Cardiac muscle cell (in vitro differentiated cells and primary cell): Measurements from ENCODE around the gene MAPK13. TPM values are rescaled to one million over a fixed set of nuclear protein-coding genes. Genes with fewer than 3 reads are reported as not detected.

Source experiments
- DNase-seq, 2 donors: peaks; one replicate each; pipeline versions ENCODE4 v3.0.0 to v3.0.0-alpha.2; 2010 to 2017; ENCODE audit warnings: low read depth in 1 of 2, low spot score in 1 of 2
- H3K27ac ChIP-seq: fragments of 200-600 bp; sonication (generic); 2 replicates; pipeline ENCODE4 v1.5.1; 2016
- H3K27me3 ChIP-seq: fragments of 200-600 bp; sonication (generic); 2 replicates; pipeline ENCODE4 v1.6.0; 2016; ENCODE audit warnings: control low read depth
- H3K36me3 ChIP-seq: fragments of 200-600 bp; sonication (generic); 2 replicates; pipeline ENCODE4 v1.5.1; 2016; ENCODE audit warnings: control low read depth
- H3K4me1 ChIP-seq: fragments of 200-600 bp; sonication (generic); 2 replicates; pipeline ENCODE4 v1.8.1; 2017; ENCODE audit warnings: low read depth, mild to moderate bottlenecking, mixed run types
- H3K4me3 ChIP-seq: fragments of 200-600 bp; sonication (generic); 2 replicates; pipeline ENCODE4 v1.5.1; 2016; ENCODE audit warnings: mild to moderate bottlenecking
- H3K9me3 ChIP-seq: fragments of 200-600 bp; sonication (generic); 2 replicates; pipeline ENCODE4 v1.5.1; 2017; ENCODE audit warnings: low read depth, mild to moderate bottlenecking, control low read depth
- polyA plus RNA-seq: library from polyadenylated mRNA; unstranded; fragments of >200 nt; fragmentation: Nextera tagmentation; extraction: Ambion mirVana; gene quantifications from 2 replicates; pipeline ENCODE4 v1.2.1, GENCODE V29; 2016
- total RNA-seq: library from RNA; depleted of rRNA; stranded (reverse); fragments of >200 nt; gene quantifications from 2 replicates; pipeline ENCODE4 v1.2.3, GENCODE V29; 2016
- TF ChIP-seq, protein P1 (sequence below): IDR thresholded peaks from 2 replicates; pipeline ENCODE4 v1.5.1; 2012; ENCODE audit warnings: low read depth, mild to moderate bottlenecking, low read length

Gene MAPK13
- total and polyA plus RNA-seq, 2 experiments from 2014 or later: 1.1 to 2.3 TPM

DNA sequence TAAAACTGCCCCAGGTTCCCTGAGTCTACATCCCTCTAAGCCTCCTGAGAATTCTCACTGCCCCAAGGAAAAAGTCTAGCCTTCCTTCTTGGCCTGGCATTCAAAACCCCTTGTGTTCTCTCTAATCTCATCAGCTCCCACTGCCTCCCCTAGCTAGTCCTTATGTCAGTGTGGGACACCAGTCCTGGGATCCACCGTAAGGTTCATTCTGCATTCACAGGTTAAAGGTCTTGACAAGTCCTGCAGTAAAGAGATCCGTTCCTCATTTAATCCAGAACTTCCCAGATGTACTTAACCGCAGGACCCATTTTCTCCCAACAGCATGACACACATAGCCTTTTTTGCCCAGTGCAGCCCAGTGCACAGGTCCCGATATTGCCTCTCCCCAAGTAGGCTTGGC lies 11.6 kb downstream of the MAPK13 start:
- Histone ChIP-seq H3K27me3 (no peaks in the 10 kb centered on the region), H3K4me3 (no peak overlapping the region), H3K27ac (no peak overlapping the region), H3K9me3 (no peaks in the 10 kb centered on the region), H3K4me1 (peaks cover 10% of the 10 kb centered on the region), H3K36me3 (no peaks in the 10 kb centered on the region)
- TF ChIP-seq, protein P1, sequence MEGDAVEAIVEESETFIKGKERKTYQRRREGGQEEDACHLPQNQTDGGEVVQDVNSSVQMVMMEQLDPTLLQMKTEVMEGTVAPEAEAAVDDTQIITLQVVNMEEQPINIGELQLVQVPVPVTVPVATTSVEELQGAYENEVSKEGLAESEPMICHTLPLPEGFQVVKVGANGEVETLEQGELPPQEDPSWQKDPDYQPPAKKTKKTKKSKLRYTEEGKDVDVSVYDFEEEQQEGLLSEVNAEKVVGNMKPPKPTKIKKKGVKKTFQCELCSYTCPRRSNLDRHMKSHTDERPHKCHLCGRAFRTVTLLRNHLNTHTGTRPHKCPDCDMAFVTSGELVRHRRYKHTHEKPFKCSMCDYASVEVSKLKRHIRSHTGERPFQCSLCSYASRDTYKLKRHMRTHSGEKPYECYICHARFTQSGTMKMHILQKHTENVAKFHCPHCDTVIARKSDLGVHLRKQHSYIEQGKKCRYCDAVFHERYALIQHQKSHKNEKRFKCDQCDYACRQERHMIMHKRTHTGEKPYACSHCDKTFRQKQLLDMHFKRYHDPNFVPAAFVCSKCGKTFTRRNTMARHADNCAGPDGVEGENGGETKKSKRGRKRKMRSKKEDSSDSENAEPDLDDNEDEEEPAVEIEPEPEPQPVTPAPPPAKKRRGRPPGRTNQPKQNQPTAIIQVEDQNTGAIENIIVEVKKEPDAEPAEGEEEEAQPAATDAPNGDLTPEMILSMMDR: no peak
- DNase-seq: no peak

DNA sequence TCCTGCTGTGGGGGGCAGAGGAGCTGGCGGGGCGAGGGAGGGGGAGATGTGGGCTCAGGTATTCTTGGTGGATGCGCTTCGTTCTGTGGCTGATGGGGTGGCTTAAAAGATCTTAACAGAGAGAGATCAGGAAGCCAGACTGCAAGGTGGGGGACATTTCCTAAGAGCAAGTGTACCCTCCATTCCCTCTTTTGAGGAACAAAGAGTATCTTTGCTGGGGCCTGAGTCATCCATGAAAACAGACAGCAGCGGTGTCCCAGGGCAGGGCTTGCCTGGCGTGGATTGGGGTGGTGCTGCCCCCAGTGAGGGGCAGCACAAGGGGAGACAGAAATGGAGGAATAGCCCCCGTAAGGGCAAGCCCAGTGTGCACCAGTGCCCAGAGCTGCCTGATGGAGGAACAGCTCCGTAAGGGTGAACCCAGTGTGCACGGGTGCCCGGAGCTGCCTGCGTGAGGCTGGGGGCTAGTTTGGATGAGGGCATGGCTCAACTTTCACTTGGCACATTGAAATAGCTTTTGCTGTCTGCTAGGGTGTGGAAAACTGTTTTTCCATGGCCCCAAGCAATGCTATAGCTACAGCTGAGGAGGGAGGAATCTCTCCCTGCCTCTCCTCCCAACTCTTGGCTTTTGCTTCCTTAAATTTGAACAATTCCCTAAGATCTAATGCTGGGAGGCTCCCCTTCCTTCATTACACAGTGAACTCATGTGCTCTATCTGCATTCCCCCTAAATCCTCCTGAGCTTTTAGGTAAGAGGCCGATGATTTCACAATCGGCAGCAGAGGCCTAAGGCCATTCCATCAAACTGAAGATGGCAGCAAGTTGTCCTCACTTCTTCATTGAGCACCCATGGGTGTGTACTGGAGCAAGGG lies 12.9 kb downstream of the MAPK13 start:
- Histone ChIP-seq H3K36me3 (no peaks in the 10 kb centered on the region), H3K4me3 (no peak overlapping the region), H3K27ac (no peak overlapping the region), H3K9me3 (no peaks in the 10 kb centered on the region), H3K27me3 (no peaks in the 10 kb centered on the region), H3K4me1 (peaks cover 10% of the 10 kb centered on the region)
- TF ChIP-seq, protein P1: no peak
- no peak for DNase-seq

DNA sequence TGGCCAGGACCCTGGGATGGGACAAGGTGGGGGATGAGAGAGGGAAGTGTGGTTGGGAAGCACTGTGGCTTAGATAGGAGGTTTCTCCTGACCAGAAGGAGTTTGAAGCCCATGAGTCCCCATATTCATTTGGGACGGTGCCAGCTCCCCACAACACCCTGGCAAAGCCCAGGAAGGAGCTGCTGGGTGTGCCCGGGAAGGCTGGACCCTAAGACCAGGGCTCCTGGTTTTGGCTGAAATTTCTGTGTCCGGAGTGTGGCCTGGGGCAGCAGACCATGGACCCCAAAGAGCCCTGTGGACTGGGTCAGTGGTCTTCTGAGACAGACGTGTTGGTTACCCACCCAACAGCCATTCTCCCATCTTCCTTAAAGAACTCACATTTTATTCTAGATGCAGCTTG lies 15.2 kb downstream of the MAPK13 start:
- no peaks in the 10 kb centered on the region for H3K9me3 ChIP-seq
- TF ChIP-seq, protein P1: no peak
- no peak for DNase-seq
- no peaks in the 10 kb centered on the region for H3K27me3 ChIP-seq
- H3K36me3 ChIP-seq: no peaks in the 10 kb centered on the region
- peaks cover under 1% of the 10 kb centered on the region for H3K4me1 ChIP-seq
- H3K27ac ChIP-seq: no peak overlapping the region
- no peak overlapping the region for H3K4me3 ChIP-seq

DNA sequence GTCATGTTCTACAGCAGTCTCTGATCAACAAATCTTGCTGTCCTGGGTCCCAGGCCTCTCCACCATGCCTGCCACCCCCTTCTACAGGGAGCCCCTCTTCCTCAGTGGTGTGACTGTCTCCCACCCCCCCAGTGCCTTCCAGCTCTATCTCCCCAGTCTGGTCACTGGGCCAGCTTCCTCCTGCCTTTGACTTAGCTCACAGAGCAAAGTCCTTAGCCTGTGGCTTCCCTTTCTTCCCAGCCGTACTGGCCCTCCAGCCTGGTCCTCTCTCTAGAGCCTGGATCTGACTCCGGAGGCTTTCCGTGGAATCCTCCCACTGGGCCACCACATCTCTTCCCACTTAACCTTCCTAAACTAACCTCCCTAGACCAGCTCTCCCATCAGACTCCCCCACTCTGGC lies 17.0 kb downstream of the MAPK13 start:
- TF ChIP-seq, protein P1: no peak

DNA sequence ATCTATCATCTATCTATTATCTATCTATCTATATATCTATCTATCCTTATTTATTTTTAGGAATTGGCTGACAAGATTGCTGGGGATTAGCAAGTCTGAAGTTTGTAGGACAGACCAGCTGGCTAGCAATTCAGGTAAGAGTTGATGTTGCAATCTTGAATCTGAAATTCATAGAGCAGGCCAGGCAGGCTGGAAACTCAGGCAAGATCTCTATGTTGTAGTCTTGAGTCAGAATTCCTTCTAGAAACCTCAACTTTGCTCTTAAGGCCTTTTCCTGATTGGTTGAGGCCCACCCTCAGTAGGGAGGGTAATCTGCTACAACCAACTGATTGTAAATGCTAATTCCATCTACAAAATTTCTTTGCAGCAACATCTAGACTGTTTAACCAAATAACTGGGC lies 19.2 kb downstream of the MAPK13 start:
- TF ChIP-seq, protein P1: no peak
- Histone ChIP-seq H3K9me3 (no peaks in the 10 kb centered on the region), H3K27ac (no peak overlapping the region), H3K4me3 (no peak overlapping the region), H3K36me3 (no peaks in the 10 kb centered on the region), H3K27me3 (no peaks in the 10 kb centered on the region), H3K4me1 (no peaks in the 10 kb centered on the region)
- DNase-seq: no peak

More for the DNA sequence above, 17.0 kb downstream of the MAPK13 start:
- no peaks in the 10 kb centered on the region for H3K36me3 ChIP-seq
- H3K4me1 ChIP-seq: no peaks in the 10 kb centered on the region
- H3K27ac ChIP-seq: no peak overlapping the region
- no peak for DNase-seq
- no peak overlapping the region for H3K4me3 ChIP-seq
- H3K27me3 ChIP-seq: no peaks in the 10 kb centered on the region
- no peaks in the 10 kb centered on the region for H3K9me3 ChIP-seq
